HG03520 (cell line): ENCODE measurements around the gene CASS4.
A peak's percentile ranks its signal among the peaks of the same experiment; 100 is the strongest.
"Not testable (repeated sequence)": the region's sequence is repeated elsewhere in the genome, so short reads cannot be mapped to it uniquely, and the experiment has no call there.

Experiments used
- ATAC-seq: cut with Tn5 transposase; IDR thresholded peaks from one replicate; pipeline ENCODE4 v1.9.1; 2021; ENCODE audit warnings: mild to moderate bottlenecking, moderate library complexity; ENCODE audit not compliant: unreplicated experiment

CASS4 gene

GRCh38 chr20:56392132-56392880 is 19.8 kb upstream of the CASS4 start, which contains the start of the genes AURKA and CSTF1:
Gene AURKA, minus strand, starts transcription at chr20:56392215. Its CDS starts 4,018 bp downstream, at chr20:56388197.
Gene CSTF1, plus strand, starts transcription at chr20:56392645. Its CDS starts 2,908 bp downstream, at chr20:56395553.
- ATAC-seq, result peak; percentile 91

- no peak for ATAC-seq
Observed at GRCh38 chr20:56392881-56393482, 19.1 kb upstream of the CASS4 start.

GRCh38 chr20:56393653-56394052 is 18.4 kb upstream of the CASS4 start:
- no peak for ATAC-seq

GRCh38 chr20:56395166-56395565 is 16.9 kb upstream of the CASS4 start:
- no peak for ATAC-seq

GRCh38 chr20:56400001-56400640 is 11.9 kb upstream of the CASS4 start:
- no peak for ATAC-seq

- ATAC-seq, result no peak
Observed at GRCh38 chr20:56403465-56403864, 8.6 kb upstream of the CASS4 start.

- not testable (repeated sequence) for ATAC-seq
Observed at GRCh38 chr20:56405356-56405755, 6.7 kb upstream of the CASS4 start.

- no peak for ATAC-seq
Observed at GRCh38 chr20:56406910-56407309, 5.2 kb upstream of the CASS4 start.

- no peak for ATAC-seq
Observed at GRCh38 chr20:56409521-56409920, 2.5 kb upstream of the CASS4 start.

- ATAC-seq, result no peak
Observed at GRCh38 chr20:56409956-56410355, 2.1 kb upstream of the CASS4 start.

GRCh38 chr20:56411287-56411686 is 773 bp upstream of the CASS4 start:
- not testable (repeated sequence) for ATAC-seq

- no peak for ATAC-seq
Observed at GRCh38 chr20:56412473-56412790, 372 bp downstream of the CASS4 start.

GRCh38 chr20:56412949-56413348 is 889 bp downstream of the CASS4 start:
- ATAC-seq, result no peak

GRCh38 chr20:56414842-56415765 is 3.0 kb downstream of the CASS4 start:
- no peak for ATAC-seq

- no peak for ATAC-seq
Observed at GRCh38 chr20:56417402-56417801, 5.3 kb downstream of the CASS4 start.

- ATAC-seq, result no peak
Observed at GRCh38 chr20:56417911-56418310, 5.9 kb downstream of the CASS4 start.

GRCh38 chr20:56418385-56418861 is 6.4 kb downstream of the CASS4 start:
- ATAC-seq, result no peak

GRCh38 chr20:56420028-56420427 is 8.0 kb downstream of the CASS4 start:
- no peak for ATAC-seq

- ATAC-seq, result no peak
Observed at GRCh38 chr20:56420940-56421688, 9.1 kb downstream of the CASS4 start.
